Colon (tissue), 2 donors: ENCODE measurements around the gene SLC12A6.

Source experiments
- FAIRE-seq: peaks from 2 replicates; lab custom pipeline; 2012; peaks lifted over from hg19 to GRCh38; lab: Jason Lieb, UNC
- donor health status: control.
- donor health status: control.

SLC12A6 gene

GRCh38 chr15:34329006-34329405 lies 8.6 kb downstream of the SLC12A6 start:
- no peak for FAIRE-seq

- FAIRE-seq: no peak
These were observed 9.7 kb downstream of the SLC12A6 start for GRCh38 chr15:34327906-34328305.

GRCh38 chr15:34325368-34325767 lies 12.2 kb downstream of the SLC12A6 start:
- no peak for FAIRE-seq

GRCh38 chr15:34324933-34325332 lies 12.6 kb downstream of the SLC12A6 start:
- FAIRE-seq: no peak

- FAIRE-seq: no peak
These were observed 14.4 kb downstream of the SLC12A6 start for GRCh38 chr15:34323217-34323616.

GRCh38 chr15:34318277-34319079 lies 19.1 kb downstream of the SLC12A6 start:
- FAIRE-seq: no peak

GRCh38 chr15:34314491-34315490 lies 22.8 kb downstream of the SLC12A6 start:
- no peak for FAIRE-seq

GRCh38 chr15:34311563-34311962 lies 26.0 kb downstream of the SLC12A6 start:
- no peak for FAIRE-seq

- FAIRE-seq: no peak
These were observed 33.0 kb downstream of the SLC12A6 start for GRCh38 chr15:34304613-34305012.

- FAIRE-seq: no peak
These were observed 36.5 kb downstream of the SLC12A6 start for GRCh38 chr15:34301058-34301457.

GRCh38 chr15:34297059-34297458 lies 40.5 kb downstream of the SLC12A6 start:
- no peak for FAIRE-seq

- FAIRE-seq: no peak
These were observed 45.0 kb downstream of the SLC12A6 start for GRCh38 chr15:34292621-34293020.

- FAIRE-seq: no peak
These were observed 52.6 kb downstream of the SLC12A6 start for GRCh38 chr15:34284937-34285336.

GRCh38 chr15:34282384-34282783 lies 55.2 kb downstream of the SLC12A6 start:
- FAIRE-seq: no peak

- no peak for FAIRE-seq
These were observed 57.4 kb downstream of the SLC12A6 start for GRCh38 chr15:34280193-34280592.

- no peak for FAIRE-seq
These were observed 58.2 kb downstream of the SLC12A6 start for GRCh38 chr15:34279368-34279767.

GRCh38 chr15:34275721-34276120 lies 61.9 kb downstream of the SLC12A6 start:
- FAIRE-seq: no peak

- FAIRE-seq: no peak
These were observed 62.4 kb downstream of the SLC12A6 start for GRCh38 chr15:34275154-34275553.

GRCh38 chr15:34271493-34271892 lies 66.1 kb downstream of the SLC12A6 start:
- FAIRE-seq: no peak

GRCh38 chr15:34266751-34267150 lies 70.8 kb downstream of the SLC12A6 start:
- FAIRE-seq: no peak

GRCh38 chr15:34264076-34264475 lies 73.5 kb downstream of the SLC12A6 start:
- FAIRE-seq: no peak

- no peak for FAIRE-seq
These were observed 75.2 kb downstream of the SLC12A6 start for GRCh38 chr15:34262362-34262761.

- no peak for FAIRE-seq
These were observed 78.0 kb downstream of the SLC12A6 start for GRCh38 chr15:34259566-34259965.
